ENCODE results near the gene SP110. TPM values are rescaled to one million over a fixed set of nuclear protein-coding genes. Genes with fewer than 3 reads are reported as not detected.

SP110 gene
- total and polyA plus RNA-seq, 2 of the 8 experiments (the other 6 are each of a cell fraction or from before 2014, with no cell fraction given): 3.1 to 7.1 TPM

- TF ChIP-seq, protein P1, sequence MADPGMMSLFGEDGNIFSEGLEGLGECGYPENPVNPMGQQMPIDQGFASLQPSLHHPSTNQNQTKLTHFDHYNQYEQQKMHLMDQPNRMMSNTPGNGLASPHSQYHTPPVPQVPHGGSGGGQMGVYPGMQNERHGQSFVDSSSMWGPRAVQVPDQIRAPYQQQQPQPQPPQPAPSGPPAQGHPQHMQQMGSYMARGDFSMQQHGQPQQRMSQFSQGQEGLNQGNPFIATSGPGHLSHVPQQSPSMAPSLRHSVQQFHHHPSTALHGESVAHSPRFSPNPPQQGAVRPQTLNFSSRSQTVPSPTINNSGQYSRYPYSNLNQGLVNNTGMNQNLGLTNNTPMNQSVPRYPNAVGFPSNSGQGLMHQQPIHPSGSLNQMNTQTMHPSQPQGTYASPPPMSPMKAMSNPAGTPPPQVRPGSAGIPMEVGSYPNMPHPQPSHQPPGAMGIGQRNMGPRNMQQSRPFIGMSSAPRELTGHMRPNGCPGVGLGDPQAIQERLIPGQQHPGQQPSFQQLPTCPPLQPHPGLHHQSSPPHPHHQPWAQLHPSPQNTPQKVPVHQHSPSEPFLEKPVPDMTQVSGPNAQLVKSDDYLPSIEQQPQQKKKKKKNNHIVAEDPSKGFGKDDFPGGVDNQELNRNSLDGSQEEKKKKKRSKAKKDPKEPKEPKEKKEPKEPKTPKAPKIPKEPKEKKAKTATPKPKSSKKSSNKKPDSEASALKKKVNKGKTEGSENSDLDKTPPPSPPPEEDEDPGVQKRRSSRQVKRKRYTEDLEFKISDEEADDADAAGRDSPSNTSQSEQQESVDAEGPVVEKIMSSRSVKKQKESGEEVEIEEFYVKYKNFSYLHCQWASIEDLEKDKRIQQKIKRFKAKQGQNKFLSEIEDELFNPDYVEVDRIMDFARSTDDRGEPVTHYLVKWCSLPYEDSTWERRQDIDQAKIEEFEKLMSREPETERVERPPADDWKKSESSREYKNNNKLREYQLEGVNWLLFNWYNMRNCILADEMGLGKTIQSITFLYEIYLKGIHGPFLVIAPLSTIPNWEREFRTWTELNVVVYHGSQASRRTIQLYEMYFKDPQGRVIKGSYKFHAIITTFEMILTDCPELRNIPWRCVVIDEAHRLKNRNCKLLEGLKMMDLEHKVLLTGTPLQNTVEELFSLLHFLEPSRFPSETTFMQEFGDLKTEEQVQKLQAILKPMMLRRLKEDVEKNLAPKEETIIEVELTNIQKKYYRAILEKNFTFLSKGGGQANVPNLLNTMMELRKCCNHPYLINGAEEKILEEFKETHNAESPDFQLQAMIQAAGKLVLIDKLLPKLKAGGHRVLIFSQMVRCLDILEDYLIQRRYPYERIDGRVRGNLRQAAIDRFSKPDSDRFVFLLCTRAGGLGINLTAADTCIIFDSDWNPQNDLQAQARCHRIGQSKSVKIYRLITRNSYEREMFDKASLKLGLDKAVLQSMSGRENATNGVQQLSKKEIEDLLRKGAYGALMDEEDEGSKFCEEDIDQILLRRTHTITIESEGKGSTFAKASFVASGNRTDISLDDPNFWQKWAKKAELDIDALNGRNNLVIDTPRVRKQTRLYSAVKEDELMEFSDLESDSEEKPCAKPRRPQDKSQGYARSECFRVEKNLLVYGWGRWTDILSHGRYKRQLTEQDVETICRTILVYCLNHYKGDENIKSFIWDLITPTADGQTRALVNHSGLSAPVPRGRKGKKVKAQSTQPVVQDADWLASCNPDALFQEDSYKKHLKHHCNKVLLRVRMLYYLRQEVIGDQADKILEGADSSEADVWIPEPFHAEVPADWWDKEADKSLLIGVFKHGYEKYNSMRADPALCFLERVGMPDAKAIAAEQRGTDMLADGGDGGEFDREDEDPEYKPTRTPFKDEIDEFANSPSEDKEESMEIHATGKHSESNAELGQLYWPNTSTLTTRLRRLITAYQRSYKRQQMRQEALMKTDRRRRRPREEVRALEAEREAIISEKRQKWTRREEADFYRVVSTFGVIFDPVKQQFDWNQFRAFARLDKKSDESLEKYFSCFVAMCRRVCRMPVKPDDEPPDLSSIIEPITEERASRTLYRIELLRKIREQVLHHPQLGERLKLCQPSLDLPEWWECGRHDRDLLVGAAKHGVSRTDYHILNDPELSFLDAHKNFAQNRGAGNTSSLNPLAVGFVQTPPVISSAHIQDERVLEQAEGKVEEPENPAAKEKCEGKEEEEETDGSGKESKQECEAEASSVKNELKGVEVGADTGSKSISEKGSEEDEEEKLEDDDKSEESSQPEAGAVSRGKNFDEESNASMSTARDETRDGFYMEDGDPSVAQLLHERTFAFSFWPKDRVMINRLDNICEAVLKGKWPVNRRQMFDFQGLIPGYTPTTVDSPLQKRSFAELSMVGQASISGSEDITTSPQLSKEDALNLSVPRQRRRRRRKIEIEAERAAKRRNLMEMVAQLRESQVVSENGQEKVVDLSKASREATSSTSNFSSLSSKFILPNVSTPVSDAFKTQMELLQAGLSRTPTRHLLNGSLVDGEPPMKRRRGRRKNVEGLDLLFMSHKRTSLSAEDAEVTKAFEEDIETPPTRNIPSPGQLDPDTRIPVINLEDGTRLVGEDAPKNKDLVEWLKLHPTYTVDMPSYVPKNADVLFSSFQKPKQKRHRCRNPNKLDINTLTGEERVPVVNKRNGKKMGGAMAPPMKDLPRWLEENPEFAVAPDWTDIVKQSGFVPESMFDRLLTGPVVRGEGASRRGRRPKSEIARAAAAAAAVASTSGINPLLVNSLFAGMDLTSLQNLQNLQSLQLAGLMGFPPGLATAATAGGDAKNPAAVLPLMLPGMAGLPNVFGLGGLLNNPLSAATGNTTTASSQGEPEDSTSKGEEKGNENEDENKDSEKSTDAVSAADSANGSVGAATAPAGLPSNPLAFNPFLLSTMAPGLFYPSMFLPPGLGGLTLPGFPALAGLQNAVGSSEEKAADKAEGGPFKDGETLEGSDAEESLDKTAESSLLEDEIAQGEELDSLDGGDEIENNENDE (IDR thresholded peaks at IDR 0.05; ENCODE audit: insufficient replicate concordance, low read length): no peak
- TF ChIP-seq JUN (IDR thresholded peaks at IDR 0.05; ENCODE audit: low read depth, low read length) (no peak), BACH1 (IDR thresholded peaks at IDR 0.05; ENCODE audit: low read length) (no peak), SIN3A (conservative IDR thresholded peaks at IDR 0.05 in 1 of 2, IDR thresholded peaks at IDR 0.05 in 1 of 2; ENCODE audit: low read depth in 1 of 2, low read length in 2 of 2) (no peak), KDM5A (IDR thresholded peaks at IDR 0.05; ENCODE audit: low read length) (no peak), SRF (IDR thresholded peaks at IDR 0.05; ENCODE audit: low read depth, low read length) (no peak), ZNF274 (IDR thresholded peaks at IDR 0.05; ENCODE audit: borderline replicate concordance, extremely low read depth, low read length) (no peak), RBBP5 (IDR thresholded peaks at IDR 0.05; ENCODE audit: borderline replicate concordance, low read depth, low read length) (no peak), PHF8 (conservative IDR thresholded peaks at IDR 0.05; ENCODE audit: low read depth, low read length) (no peak), KDM1A (IDR thresholded peaks at IDR 0.05; ENCODE audit: borderline replicate concordance, low read length) (no peak), CBX8 (IDR thresholded peaks at IDR 0.05; ENCODE audit: borderline replicate concordance, low read depth, low read length) (no peak), CTBP2 (IDR thresholded peaks at IDR 0.05; ENCODE audit: borderline replicate concordance, insufficient read depth, insufficient read length, low read length) (no peak)
Observed at GRCh38 chr2:230231251-230231650, 11.5 kb upstream of the SP110 start (continued).
